IPS-18a (cell line): ENCODE measurements around the gene TUBA8.
"Not testable (repeated sequence)": the region's sequence is repeated elsewhere in the genome, so short reads cannot be mapped to it uniquely, and the experiment has no call there.

Source experiments
- H3K27ac ChIP-seq: one replicate; pipeline ENCODE4 v1.5.1; 2013; ENCODE audit warnings: low read length
- H3K27me3 ChIP-seq: one replicate; pipeline ENCODE4 v1.6.1; 2013; ENCODE audit warnings: mild to moderate bottlenecking, low read length; ENCODE audit not compliant: control insufficient read depth, insufficient read depth
- H3K36me3 ChIP-seq: one replicate; pipeline ENCODE4 v1.6.1; 2013; ENCODE audit warnings: low read depth, low read length; ENCODE audit not compliant: control insufficient read depth
- H3K4me1 ChIP-seq: one replicate; pipeline ENCODE4 v1.6.1; 2013; ENCODE audit warnings: low read depth, low read length; ENCODE audit not compliant: control insufficient read depth
- H3K4me3 ChIP-seq: one replicate; pipeline ENCODE4 v1.5.1; 2013; ENCODE audit warnings: low read length
- H3K9ac ChIP-seq: one replicate; pipeline ENCODE4 v1.6.1; 2013; ENCODE audit warnings: mild to moderate bottlenecking, low read length, moderate library complexity
- H3K9me3 ChIP-seq: one replicate; pipeline ENCODE4 v1.6.1; 2013; ENCODE audit warnings: low read depth, low read length; ENCODE audit not compliant: control insufficient read depth

Gene TUBA8

GRCh38 chr22:18164584-18164983 is 54.0 kb downstream of the TUBA8 start:
- H3K36me3 ChIP-seq, H3K9me3 ChIP-seq, H3K4me3 ChIP-seq, H3K4me1 ChIP-seq, H3K27me3 ChIP-seq, H3K9ac ChIP-seq, H3K27ac ChIP-seq: not testable (repeated sequence)

GRCh38 chr22:18165356-18165755 is 54.7 kb downstream of the TUBA8 start:
- H3K27ac ChIP-seq, H3K4me1 ChIP-seq, H3K9me3 ChIP-seq: not testable (repeated sequence)

GRCh38 chr22:18170284-18170683 is 59.7 kb downstream of the TUBA8 start:
- not testable (repeated sequence) for H3K4me1 ChIP-seq, H3K4me3 ChIP-seq, H3K9ac ChIP-seq, H3K9me3 ChIP-seq, H3K36me3 ChIP-seq, H3K27ac ChIP-seq, H3K27me3 ChIP-seq

More at GRCh38 chr22:18165356-18165755, 54.7 kb downstream of the TUBA8 start:
- not testable (repeated sequence) for H3K4me3 ChIP-seq, H3K36me3 ChIP-seq, H3K27me3 ChIP-seq, H3K9ac ChIP-seq

GRCh38 chr22:18172203-18172602 is 61.6 kb downstream of the TUBA8 start:
- not testable (repeated sequence) for H3K9me3 ChIP-seq, H3K9ac ChIP-seq, H3K4me3 ChIP-seq, H3K27me3 ChIP-seq, H3K27ac ChIP-seq, H3K36me3 ChIP-seq, H3K4me1 ChIP-seq

- H3K36me3 ChIP-seq, H3K4me1 ChIP-seq, H3K27ac ChIP-seq, H3K27me3 ChIP-seq, H3K9me3 ChIP-seq, H3K4me3 ChIP-seq, H3K9ac ChIP-seq: not testable (repeated sequence)
These were observed 62.2 kb downstream of the TUBA8 start for GRCh38 chr22:18172776-18173175.

- not testable (repeated sequence) for H3K9me3 ChIP-seq, H3K36me3 ChIP-seq, H3K4me1 ChIP-seq, H3K4me3 ChIP-seq, H3K27ac ChIP-seq, H3K27me3 ChIP-seq, H3K9ac ChIP-seq
These were observed 62.8 kb downstream of the TUBA8 start for GRCh38 chr22:18173441-18173840.
